ENCODE data around the gene COL17A1.

Gene COL17A1

DNA sequence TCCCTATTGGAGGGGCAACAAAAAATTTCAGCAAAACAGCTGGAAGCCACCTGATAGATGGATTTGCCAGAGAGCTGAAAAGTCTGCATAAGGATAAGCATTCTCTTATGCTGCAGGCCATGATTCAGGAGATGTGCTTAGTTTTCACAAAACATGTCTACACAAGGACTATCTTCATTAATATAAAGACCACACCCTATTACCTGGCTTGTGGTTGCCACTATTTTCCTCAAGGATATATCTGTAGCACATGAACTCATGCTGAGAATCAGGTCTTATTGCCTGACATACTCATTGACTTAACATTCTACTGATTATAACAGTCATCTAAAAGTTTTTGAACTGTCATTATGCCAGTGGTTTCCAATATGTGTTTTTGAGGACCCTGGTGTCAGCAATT lies 7.1 kb upstream of the COL17A1 start:
- DNase-seq = no peak

GRCh38 chr10:104090611-104091010 lies 4.9 kb upstream of the COL17A1 start:
- DNase-seq = no peak

- DNase-seq = no peak
Observed at GRCh38 chr10:104089621-104090020, 3.9 kb upstream of the COL17A1 start.

GRCh38 chr10:104088239-104088638 lies 2.6 kb upstream of the COL17A1 start:
- DNase-seq = no peak

- DNase-seq = no peak
Observed at GRCh38 chr10:104084482-104085142, 1.1 kb downstream of the COL17A1 start.

DNA sequence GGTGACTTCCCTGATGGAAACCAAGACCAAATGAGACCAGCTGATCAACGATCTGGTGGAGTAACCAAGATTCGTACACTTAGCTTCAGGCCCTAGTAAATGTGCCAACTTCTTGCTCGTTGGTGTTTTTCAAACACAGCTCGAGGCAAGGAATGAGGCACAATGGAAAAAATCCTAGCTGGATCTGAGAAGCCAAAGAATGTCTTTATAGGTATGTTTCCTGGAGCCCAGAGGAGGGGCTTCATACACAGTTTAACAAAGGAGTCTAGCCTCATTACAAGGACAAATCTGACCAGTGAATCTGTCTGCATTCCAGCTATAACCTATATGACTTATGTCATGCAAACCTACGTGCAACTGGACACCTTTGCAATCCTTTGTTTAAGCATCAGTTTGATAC lies 3.7 kb downstream of the COL17A1 start:
- no peak for DNase-seq

GRCh38 chr10:104080762-104081161 lies 4.9 kb downstream of the COL17A1 start:
- DNase-seq = peak; percentile 92

GRCh38 chr10:104077663-104078151 lies 8.0 kb downstream of the COL17A1 start:
- DNase-seq = peak; percentile 32

DNA sequence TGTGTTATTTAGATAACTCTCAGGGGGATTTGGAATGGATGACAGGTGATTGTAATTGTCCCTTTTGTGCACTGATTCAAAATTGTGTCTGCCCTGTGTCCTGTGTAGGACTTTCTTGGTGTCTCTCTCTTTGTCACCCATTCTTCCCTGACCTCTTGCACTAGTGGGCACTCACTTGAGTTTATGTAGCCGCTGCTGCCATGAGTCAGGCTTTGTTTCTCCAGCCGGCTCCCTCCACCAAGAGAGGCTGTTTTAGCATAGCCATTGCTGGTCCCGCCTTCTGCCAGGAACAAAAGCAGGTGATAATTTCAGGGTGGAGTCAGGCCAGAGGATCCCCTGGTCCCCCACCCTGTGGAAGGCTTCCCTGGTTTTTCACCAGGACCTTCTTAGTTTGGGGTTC lies 8.4 kb downstream of the COL17A1 start:
- peak; percentile 62 for DNase-seq

- peak; percentile 79 for DNase-seq
Observed at GRCh38 chr10:104076743-104077160, 8.9 kb downstream of the COL17A1 start.

DNA sequence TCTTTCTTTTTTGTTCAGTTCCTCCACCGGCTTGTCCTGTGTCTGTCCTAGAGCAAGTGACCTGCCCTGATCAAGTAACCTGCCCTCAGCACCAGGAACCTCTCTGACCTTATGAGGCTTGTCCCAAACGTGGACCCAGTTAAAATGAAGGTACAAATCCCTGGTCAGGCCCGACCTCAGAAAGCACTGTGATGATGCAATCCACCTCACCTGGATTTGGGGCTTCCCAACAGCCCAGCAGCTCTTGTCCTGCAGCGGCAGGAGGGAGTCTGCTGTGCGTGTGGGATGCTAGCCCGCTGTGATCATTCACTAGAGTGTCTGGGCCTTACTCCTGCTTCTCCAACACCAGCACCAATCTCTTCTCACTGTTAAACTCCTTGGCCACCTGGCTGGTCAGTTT lies 11.2 kb downstream of the COL17A1 start:
- no peak for DNase-seq

DNA sequence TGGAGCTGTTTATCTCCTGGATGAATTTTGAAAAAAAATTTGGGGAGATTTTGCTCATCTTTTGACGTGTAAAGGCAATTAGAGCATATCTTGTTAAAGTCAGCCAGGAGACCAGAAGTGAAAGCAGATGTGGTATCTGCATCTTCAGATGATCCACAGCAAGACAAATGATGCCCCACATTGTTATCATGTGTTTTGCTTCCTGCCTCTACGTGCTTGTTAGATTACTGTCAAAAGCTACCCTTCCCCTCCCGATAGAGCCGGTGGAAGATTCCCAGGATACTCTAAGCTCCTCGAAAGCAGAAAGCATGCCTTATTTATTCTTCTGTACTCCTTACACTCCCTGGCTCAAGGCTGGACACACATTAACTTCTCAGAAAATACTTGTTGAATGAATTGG lies 12.9 kb downstream of the COL17A1 start:
- no peak for DNase-seq

GRCh38 chr10:104069613-104070012 lies 16.1 kb downstream of the COL17A1 start:
- DNase-seq = no peak

DNA sequence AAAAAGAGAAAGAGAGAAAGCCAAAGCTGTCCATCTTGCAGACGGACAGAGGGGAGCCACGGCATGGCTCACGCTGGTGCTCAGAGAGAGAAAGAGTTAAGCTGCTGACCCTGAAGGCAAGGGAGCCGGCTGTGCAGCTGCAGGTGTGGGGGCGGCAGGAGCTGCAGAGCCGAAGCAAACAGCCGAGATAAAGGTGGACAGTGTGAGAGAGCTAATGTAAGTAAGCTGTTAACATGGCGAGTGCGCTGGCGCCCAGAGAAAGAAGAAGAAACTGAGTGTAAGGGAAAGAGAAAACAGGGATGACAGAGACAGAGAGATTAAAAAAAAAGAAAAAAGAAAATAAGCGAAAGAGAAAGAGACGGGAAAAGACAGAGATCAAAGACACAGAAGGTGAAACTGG lies 18.2 kb downstream of the COL17A1 start:
- DNase-seq = no peak

GRCh38 chr10:104066945-104067344 lies 18.7 kb downstream of the COL17A1 start:
- no peak for DNase-seq

DNA sequence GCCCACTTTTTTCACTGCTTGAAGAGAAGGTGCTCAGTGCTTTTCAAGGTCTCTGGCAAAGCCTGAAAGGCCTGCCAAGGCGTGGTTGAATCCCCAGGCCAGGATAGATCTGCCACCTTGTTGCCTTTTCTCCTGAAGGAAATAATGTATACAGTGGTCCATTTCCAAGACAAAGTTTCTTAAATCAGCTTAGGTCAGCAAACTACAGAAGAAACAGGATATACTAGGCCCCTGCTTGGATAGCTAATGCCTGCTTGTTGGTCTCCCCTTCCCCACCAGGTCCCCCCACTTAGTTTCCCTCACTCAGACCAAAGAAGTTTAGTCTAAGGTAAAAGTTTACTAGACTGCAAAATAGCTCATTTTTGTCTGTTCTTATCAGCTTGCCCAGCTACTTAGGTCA lies 19.9 kb downstream of the COL17A1 start:
- no peak for DNase-seq

GRCh38 chr10:104061196-104061595 lies 24.5 kb downstream of the COL17A1 start:
- no peak for DNase-seq

- DNase-seq = peak; percentile 9
Observed at GRCh38 chr10:104059364-104059763, 26.3 kb downstream of the COL17A1 start.

- no peak for DNase-seq
Observed at GRCh38 chr10:104057717-104058116, 28.0 kb downstream of the COL17A1 start.

- no peak for DNase-seq
Observed at GRCh38 chr10:104056619-104057273, 28.9 kb downstream of the COL17A1 start.

DNA sequence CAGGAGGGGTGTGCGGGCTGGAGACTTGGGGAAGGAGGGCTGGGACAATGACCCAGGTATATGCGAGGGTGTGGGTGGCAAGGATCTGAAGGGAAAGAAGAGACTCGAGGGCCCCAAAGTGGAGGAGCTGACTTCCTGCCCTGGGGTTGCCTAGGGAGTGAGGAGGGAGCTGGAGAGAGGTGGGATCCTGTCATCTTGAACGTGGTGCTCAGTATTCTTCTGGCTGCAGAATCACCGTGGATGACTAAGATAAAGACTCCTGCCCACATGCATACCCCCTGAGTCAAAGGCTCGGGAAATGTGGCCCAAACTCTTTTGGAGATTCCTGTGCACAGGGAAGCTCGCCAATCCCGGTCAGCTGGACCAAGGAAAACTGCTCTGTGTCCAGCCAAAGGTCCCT lies 31.2 kb downstream of the COL17A1 start:
- no peak for DNase-seq

GRCh38 chr10:104053201-104053600 lies 32.5 kb downstream of the COL17A1 start:
- DNase-seq = no peak

DNA sequence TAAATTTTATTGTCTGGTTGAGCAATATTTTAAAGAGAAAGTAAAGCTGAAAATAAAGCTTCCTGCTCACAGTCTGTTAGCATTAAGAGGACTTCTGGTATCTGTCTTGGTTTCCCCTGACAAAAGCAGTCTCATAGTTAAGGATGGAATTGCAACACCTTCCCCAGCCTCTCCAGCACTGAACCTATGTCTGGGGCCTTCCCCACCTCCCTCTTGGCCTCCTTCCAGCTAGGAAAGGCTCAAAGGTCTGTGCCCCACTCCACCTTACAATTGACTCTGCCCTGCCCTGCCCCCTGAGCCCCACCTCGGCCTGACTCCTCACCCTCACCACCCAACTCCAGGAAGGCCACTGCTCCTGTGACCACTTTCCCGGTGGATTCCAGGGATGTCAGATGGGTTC lies 33.2 kb downstream of the COL17A1 start:
- DNase-seq = no peak

GRCh38 chr10:104049504-104050250 lies 36.0 kb downstream of the COL17A1 start:
- no peak for DNase-seq
